Transverse colon (tissue), 4 donors: ENCODE measurements around the gene GPC1. TPM values are rescaled to one million over a fixed set of nuclear protein-coding genes. Genes with fewer than 3 reads are reported as not detected.

Experiments
- DNase-seq: peaks from one replicate; pipeline ENCODE4 v3.0.0-alpha.2; 2019
- H3K27ac ChIP-seq, 4 donors: fragments of 200-600 bp; sonication (generic); 2 replicates each; pipeline ENCODE4 v1.5.1; 2016 to 2018; ENCODE audit warnings: inconsistent platforms in 4 of 4
- H3K27me3 ChIP-seq: fragments of 200-600 bp; sonication (generic); 2 replicates; pipeline ENCODE4 v1.5.1; 2017; ENCODE audit warnings: inconsistent platforms
- H3K36me3 ChIP-seq, 4 donors: fragments of 200-600 bp; sonication (generic); 2 replicates each; pipeline ENCODE4 v1.5.1; 2017 to 2019; ENCODE audit warnings: inconsistent platforms in 4 of 4
- H3K4me1 ChIP-seq, 4 donors: fragments of 200-600 bp; sonication (generic); 2 replicates each; pipeline ENCODE4 v1.5.1; 2017 to 2020; ENCODE audit warnings: inconsistent platforms in 4 of 4
- H3K4me3 ChIP-seq, 4 donors: fragments of 200-600 bp; sonication (generic); 1 replicate in 1 of 4; 2 replicates in 3 of 4; pipeline versions ENCODE4 v1.5.1 to v1.6.1; 2017 to 2019; ENCODE audit warnings: inconsistent platforms in 4 of 4
- H3K9me3 ChIP-seq, 2 donors: fragments of 200-600 bp; sonication (generic); 2 replicates each; pipeline ENCODE4 v1.5.1; 2017 to 2019; ENCODE audit warnings: inconsistent platforms in 2 of 2
- EP300 ChIP-seq: sonication (generic); formaldehyde crosslinking; IDR thresholded peaks from one replicate; pipeline ENCODE4 v1.6.1; 2017; ENCODE audit warnings: antibody characterized with exemption, low read depth
- POLR2A ChIP-seq: fragments of 450-650 bp; IDR thresholded peaks from one replicate; pipeline ENCODE4 v1.6.1; 2016; ENCODE audit warnings: antibody characterized with exemption, mild to moderate bottlenecking, moderate library complexity
- POLR2AphosphoS5 ChIP-seq, 3 donors: sonication (generic); formaldehyde crosslinking; IDR thresholded peaks; one replicate each; pipeline ENCODE4 v1.6.1; 2016; ENCODE audit warnings: antibody characterized with exemption in 3 of 3
- WGBS, 2 donors: methylation state at CpG; one replicate each; pipeline ENCODE4 v1.1.5; 2018; ENCODE audit warnings: low coverage in 1 of 2; 5-methylcytosine and 5-hydroxymethylcytosine counted together
- in situ Hi-C, 4 donors: fragments of 200-750 bp; cut with MboI; loops; one replicate each; pipeline versions ENCODE4 v1.15.0 to v1.15.1; 2017; ENCODE audit warnings: low sequenced_read_pairs in 3 of 4, low pct_ligation_motif_present in 1 of 4, low pct_unique_long_range_greater_than_20kb in 1 of 4
- intact Hi-C: fragments of 100-400 bp; cut with DNase I; formaldehyde crosslinking; loops from one replicate; pipeline ENCODE4 v1.15.1; 2023; ENCODE audit warnings: low total_unique reads
- total RNA-seq, 4 donors: library from RNA; depleted of rRNA; stranded (reverse); fragments of >200 nt; gene quantifications; one replicate each; pipeline ENCODE4 v1.1.0, GENCODE V29; 2016
- TF ChIP-seq, protein P1 (sequence below), 5 experiments: fragments of 200-600 bp in 3 of 5; fragments of 450-650 bp in 2 of 5; sonication (generic) in 3 of 5; IDR thresholded peaks; 1 replicate in 2 of 5; 2 replicates in 3 of 5; pipeline ENCODE4 v1.5.1; 2016 to 2017; ENCODE audit warnings: antibody characterized with exemption in 5 of 5, inconsistent platforms in 3 of 5, mild to moderate bottlenecking in 2 of 5, moderate library complexity in 1 of 5

The GPC1 gene
- total RNA-seq, 4 donors from 2014 or later, result 10.4 to 31.8 (median 18.0) TPM

DNA sequence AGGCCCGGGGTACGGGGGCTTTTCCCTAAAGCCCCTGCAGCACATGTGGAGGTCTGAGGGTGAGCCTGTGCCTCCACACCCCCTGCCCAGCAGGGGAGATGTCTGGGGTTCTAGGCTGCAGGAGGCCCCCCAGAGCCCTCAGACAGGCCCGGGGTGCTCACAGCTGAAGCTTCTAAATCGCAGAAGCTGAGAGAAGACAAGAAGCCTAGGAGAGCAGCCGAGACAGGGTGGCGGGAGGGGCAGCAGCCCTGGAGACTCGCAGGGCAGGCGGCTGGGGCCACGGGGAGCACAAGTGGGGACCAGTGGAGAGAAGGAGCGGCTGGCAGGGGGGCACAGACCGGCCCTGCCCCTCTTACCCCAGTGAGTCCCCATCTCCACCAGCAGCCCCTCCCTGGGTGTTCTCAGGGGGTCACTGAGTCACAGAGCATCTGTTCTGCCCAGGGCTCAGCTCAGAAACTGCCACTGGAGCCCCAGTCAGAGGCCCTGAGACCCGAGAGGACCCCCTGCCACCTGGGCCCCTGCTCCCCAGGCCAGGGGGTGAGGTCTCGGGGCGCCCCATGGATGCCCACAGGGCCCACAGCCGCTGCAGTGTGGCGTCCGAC is 26.1 kb downstream of the GPC1 start:
- no peaks in the 10 kb centered on the region for H3K9me3 ChIP-seq
- TF ChIP-seq POLR2AphosphoS5 (IDR thresholded peaks at IDR 0.05) (no peak), POLR2A (no peak), EP300 (no peak)
- TF ChIP-seq, protein P1, sequence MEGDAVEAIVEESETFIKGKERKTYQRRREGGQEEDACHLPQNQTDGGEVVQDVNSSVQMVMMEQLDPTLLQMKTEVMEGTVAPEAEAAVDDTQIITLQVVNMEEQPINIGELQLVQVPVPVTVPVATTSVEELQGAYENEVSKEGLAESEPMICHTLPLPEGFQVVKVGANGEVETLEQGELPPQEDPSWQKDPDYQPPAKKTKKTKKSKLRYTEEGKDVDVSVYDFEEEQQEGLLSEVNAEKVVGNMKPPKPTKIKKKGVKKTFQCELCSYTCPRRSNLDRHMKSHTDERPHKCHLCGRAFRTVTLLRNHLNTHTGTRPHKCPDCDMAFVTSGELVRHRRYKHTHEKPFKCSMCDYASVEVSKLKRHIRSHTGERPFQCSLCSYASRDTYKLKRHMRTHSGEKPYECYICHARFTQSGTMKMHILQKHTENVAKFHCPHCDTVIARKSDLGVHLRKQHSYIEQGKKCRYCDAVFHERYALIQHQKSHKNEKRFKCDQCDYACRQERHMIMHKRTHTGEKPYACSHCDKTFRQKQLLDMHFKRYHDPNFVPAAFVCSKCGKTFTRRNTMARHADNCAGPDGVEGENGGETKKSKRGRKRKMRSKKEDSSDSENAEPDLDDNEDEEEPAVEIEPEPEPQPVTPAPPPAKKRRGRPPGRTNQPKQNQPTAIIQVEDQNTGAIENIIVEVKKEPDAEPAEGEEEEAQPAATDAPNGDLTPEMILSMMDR (IDR thresholded peaks at IDR 0.05), result no peak
- no peak overlapping the region for H3K4me3 ChIP-seq
- 80 to 90% methylated on average over 2 to 13 of the region's 17 CpGs for WGBS, 2 donors
- peaks cover 5% of the 10 kb centered on the region for H3K27me3 ChIP-seq
- no peak for DNase-seq
- intact Hi-C loops, result no loop called here
- H3K4me1 ChIP-seq, result peaks cover 0 to 8% (median 5%) of the 10 kb centered on the region in 4 donors
- H3K36me3 ChIP-seq, result no peaks in the 10 kb centered on the region
- in situ Hi-C loops, result no loop called here
- H3K27ac ChIP-seq, result no peak overlapping the region

DNA sequence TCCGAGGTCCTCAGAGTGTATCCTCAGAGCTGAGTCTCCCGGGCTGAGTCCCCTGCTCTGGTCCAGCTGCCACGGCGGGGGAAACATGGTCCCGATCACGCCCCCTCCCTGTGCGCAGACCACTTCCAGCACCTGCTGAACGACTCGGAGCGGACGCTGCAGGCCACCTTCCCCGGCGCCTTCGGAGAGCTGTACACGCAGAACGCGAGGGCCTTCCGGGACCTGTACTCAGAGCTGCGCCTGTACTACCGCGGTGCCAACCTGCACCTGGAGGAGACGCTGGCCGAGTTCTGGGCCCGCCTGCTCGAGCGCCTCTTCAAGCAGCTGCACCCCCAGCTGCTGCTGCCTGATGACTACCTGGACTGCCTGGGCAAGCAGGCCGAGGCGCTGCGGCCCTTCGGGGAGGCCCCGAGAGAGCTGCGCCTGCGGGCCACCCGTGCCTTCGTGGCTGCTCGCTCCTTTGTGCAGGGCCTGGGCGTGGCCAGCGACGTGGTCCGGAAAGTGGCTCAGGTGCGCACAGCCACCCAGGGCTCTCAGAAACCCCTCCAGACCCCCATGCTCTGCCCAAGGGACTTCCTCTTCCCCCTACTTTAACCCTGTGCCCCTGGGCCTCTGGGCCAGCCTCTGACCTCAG is 26.7 kb downstream of the GPC1 start:
- H3K27me3 ChIP-seq, result no peaks in the 10 kb centered on the region
- TF ChIP-seq POLR2AphosphoS5 (IDR thresholded peaks at IDR 0.05) (no peak), EP300 (no peak), POLR2A (no peak)
- TF ChIP-seq, protein P1 (IDR thresholded peaks at IDR 0.05), result no peak
- peak; percentile 6 for DNase-seq
- H3K36me3 ChIP-seq, result no peaks in the 10 kb centered on the region
- intact Hi-C loops (no loop called here), in situ Hi-C loops (no loop called here)
- 95% methylated on average over 35 of the region's 41 CpGs; no CpG with 5 or more reads in 1 of the 2 donors for WGBS, 2 donors
- H3K9me3 ChIP-seq, result no peaks in the 10 kb centered on the region
- H3K4me3 ChIP-seq, result no peak overlapping the region
- H3K4me1 ChIP-seq, result peaks cover 0 to 3% (median under 1%) of the 10 kb centered on the region in 4 donors
- H3K27ac ChIP-seq, result no peak overlapping the region

DNA sequence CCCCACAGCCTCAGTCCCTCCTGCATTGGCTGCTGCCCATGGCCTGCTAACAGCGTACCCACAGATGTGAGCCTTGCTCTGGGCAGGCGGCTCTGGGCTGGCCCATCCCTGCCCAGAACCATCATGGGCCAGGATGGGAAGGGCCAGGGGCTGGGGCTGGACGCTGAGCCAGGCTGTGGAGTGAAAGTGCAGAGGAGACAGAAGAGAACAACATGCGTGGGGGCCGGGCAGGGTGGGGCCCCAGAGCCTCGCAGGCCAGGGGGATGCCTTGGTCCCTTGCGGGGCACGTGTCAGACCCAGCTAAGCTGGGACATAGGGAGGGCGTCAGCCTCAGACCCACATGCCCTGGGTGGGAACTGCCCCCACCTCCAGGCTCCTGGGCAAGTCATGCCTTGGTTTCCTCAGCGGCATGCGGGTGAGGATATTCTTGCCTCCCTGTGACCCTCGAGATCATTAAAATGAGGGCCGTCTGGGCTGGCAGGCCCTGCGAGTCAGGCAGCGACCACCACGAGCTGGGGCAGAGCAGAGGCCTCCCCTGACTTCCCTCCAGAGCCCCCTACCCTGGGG is 27.3 kb downstream of the GPC1 start:
- intact Hi-C loops (no loop called here), in situ Hi-C loops (no loop called here)
- no peak overlapping the region for H3K4me3 ChIP-seq
- TF ChIP-seq POLR2A, result no peak
- no peak for TF ChIP-seq EP300
- H3K27me3 ChIP-seq, result no peaks in the 10 kb centered on the region
- 80% methylated on average over 13 of the region's 16 CpGs; no CpG with 5 or more reads in 1 of the 2 donors for WGBS, 2 donors
- H3K4me1 ChIP-seq, result no peaks in the 10 kb centered on the region
- H3K36me3 ChIP-seq, result no peaks in the 10 kb centered on the region
- H3K27ac ChIP-seq, result no peak overlapping the region
- peak; percentile 4 for DNase-seq
- H3K9me3 ChIP-seq, result no peaks in the 10 kb centered on the region

DNA sequence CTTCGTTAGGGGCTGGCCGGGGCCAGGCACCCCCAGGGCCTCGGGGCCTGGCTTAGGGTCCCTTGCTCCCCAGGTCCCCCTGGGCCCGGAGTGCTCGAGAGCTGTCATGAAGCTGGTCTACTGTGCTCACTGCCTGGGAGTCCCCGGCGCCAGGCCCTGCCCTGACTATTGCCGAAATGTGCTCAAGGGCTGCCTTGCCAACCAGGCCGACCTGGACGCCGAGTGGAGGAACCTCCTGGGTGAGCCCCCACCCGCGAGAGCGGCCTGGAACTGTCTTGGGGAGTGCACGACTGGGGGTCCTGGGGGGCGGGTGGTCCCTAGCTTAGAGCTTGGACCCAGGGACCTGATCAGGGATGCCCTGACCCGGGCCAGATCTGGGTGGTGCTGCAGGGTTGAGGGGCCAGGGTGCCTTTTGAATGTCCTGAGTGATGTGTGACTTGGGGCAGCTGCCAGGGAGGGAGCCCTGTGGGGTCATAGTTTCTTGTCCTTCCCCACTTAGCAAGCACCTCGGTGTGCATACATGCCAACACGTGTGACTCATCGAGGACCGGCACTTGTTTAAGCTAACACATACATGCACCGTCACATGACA is 27.9 kb downstream of the GPC1 start:
- H3K4me1 ChIP-seq, result no peaks in the 10 kb centered on the region
- no peaks in the 10 kb centered on the region for H3K36me3 ChIP-seq
- in situ Hi-C loops (no loop called here), intact Hi-C loops (no loop called here)
- H3K27me3 ChIP-seq, result no peaks in the 10 kb centered on the region
- no peak overlapping the region for H3K4me3 ChIP-seq
- H3K27ac ChIP-seq, result no peak overlapping the region
- TF ChIP-seq EP300, result no peak
- no peaks in the 10 kb centered on the region for H3K9me3 ChIP-seq
- 92% methylated on average over 19 of the region's 22 CpGs; no CpG with 5 or more reads in 1 of the 2 donors for WGBS, 2 donors
- peak; percentile 5 for DNase-seq

DNA sequence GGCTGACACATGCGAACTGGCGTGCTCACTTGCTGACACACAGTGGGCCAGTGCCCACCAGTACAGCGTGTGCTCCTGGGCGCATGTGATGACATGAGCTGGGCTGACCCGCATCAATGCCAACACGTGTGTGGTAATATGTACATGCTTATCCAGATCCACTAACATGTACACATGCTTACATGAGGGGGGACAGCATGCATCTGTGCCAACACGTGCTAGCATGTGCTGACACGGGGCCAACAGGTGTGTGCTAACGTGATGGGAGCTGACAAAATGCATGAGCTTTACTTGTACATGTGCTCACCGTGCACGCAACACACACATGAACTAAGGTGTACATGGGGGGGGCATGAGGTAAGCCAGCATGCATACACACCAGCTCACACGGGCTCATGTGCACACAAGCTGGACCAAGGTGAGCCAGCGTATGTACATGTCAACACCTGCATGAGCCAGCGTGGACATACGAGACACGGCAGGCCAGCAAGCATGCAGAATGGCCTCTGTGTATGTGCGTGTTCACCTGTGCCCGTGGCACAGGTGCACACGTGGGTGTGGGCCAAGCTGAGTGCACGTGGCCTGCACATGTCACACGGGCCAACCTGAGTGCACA is 28.5 kb downstream of the GPC1 start:
- no peaks in the 10 kb centered on the region for H3K9me3 ChIP-seq
- H3K27ac ChIP-seq, result no peak overlapping the region
- DNase-seq, result no peak
- H3K4me3 ChIP-seq, result no peak overlapping the region
- TF ChIP-seq POLR2A (no peak), POLR2AphosphoS5 (IDR thresholded peaks at IDR 0.05) (no peak), EP300 (no peak)
- TF ChIP-seq, protein P1 (IDR thresholded peaks at IDR 0.05), result no peak
- no peaks in the 10 kb centered on the region for H3K36me3 ChIP-seq
- intact Hi-C loops, result no loop called here
- 96% methylated on average over 21 of the region's 21 CpGs; no CpG with 5 or more reads in 1 of the 2 donors for WGBS, 2 donors
- no peaks in the 10 kb centered on the region for H3K27me3 ChIP-seq
- in situ Hi-C loops, result no loop called here
- no peaks in the 10 kb centered on the region for H3K4me1 ChIP-seq
